NOMO-1 treated with DMSO at 0.1 percent for 48 hours (cell line): Measurements from ENCODE around the gene PADI1.

Source experiments
- DNase-seq: peaks from one replicate; lab custom pipeline; 2025; ENCODE audit not compliant: unreplicated experiment; lab: John Stamatoyannopoulos, UW

The PADI1 gene

DNA sequence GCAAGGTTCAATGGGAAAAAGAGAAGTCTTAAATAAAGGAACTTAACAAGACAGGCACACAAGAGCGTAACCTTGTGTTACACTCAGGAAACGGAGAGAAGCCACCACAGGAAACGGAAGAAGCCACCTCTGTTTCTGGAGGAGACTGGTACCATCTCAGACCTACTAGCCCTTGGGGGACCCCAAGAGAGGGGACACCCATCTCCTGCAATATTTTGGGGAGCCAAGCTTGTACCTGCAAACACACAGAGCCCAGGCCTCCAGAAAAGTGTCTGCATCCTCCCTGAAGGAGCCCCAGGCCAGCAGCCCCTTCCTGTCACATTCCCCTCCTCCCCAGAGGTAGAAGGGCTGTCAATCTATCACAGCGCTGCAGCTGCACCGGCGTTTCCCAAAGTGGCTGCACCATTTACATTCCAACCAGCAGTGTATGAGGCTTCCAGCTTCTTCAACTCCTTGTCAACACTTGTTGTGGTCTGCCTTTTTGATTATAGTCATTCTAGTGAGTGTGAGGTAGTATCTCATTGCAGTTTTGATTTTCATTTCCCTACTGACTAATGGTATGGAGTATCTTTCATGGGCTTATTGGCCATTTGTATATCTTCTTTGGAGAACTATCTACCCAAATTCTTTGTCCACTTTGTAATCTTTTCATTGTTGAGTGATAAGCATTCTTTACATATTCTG, 23.0 kb upstream of the PADI1 start:
- peak; percentile 63 for DNase-seq

DNA sequence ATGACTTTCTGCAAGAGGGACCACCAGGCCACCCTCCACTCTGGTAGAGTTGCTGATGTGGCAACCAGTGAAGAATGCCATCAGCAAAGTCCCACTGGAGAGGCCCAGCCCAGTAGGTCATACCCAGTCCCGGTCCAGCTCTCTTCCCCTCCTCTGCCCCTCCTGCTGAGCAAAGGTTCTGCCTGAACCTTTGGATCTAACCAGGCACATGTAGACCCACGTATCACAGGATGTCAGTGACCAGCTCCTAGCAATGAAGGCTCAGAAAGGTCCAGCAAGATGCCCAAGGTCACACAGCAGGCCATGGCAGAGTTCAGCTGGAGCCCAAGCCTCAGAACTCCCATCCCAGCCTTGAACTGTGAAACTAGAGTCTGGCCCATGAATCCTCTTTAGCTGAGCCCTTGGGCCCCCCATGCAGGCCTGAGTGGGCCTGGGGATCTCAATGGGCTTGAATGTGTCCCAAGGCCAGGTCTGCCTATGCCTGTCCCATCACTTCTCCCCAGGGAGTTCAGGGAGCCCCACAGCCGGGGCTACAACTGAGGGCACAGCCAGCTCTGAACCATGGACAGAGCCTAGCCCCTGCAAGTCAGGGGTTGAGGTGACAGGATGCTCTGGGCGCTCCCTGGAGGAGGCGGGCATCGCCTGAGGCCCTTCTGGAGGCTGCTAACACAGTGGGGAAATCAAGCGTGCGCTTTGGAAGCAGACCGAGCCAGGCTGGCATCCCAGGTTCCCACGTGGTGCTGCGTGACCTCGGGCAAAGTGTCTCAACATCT, 21.4 kb upstream of the PADI1 start:
- no peak for DNase-seq

DNA sequence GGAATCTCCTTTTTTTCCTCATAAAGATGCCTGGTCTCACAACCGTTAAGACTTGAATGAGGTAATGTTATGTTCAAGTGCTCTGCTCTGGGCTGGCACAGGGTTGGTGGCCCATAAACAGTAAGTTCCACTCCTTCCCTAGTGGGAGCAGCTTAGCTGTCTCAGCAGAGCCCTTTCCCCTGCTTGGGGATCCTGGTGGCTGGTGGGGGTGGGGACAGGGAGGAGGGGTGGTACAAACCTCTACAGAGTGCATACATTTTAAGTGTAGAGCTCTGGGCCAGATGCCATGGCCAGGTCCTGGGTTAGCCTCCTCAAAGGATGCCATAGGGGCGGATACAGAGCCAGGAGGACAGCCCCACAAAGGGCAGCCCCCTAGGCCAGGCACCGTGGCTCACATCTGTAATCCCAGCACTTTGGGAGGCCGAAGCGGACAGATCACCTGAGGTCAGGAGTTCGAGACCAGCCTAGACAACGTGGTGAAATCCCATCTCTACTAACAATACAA, 20.7 kb upstream of the PADI1 start:
- no peak for DNase-seq

DNA sequence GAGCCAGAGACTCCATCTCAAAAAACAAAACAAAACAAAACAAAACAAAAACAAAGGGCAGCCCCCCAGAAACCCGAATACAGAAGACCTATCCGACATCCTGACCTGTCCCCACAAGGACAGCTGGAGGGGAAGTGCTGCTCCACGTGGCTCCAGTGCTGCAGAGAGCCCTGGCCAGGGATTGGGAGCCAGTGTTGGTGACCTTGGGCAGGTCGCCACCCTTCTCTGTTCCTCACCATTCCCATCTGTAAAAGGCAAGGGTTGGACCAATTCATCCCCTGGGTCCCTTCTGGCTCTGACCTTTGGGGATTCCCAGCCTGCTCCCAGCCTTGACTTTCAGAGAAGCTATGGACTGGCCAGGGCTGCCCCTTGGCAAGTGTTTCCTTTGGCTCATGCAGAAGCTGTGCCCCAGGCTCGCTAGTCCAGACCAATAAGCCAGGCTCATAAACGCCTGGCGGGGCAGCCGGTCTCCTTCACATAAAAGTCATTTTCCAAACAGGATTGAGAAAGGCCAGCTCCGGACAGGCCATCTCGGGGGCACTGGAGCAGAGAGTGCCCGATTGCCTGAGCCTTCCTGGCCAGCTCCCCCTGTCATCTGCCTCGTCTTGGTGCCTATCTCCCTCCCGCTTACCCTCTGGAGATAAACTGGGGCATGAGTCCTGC, 20.0 kb upstream of the PADI1 start:
- DNase-seq = no peak

DNA sequence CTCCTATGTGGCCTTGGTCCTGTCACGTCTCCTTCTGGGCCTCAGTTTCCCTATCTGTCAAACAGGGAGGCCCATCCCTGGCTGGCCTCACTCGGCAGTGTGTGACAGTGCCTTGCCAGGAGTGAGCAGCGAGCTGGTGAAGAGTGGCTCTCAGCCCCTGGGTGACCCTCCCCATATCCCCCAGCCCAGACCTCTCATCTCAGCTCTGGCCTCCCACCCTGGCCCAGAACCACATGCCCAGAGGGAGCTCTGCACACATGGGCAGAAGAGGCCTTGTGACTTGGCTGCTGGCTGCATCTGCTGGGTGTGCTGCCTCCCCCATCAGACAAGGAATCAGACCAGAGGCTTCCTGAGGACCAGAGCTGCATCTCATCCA, 19.5 kb upstream of the PADI1 start:
- DNase-seq = no peak

DNA sequence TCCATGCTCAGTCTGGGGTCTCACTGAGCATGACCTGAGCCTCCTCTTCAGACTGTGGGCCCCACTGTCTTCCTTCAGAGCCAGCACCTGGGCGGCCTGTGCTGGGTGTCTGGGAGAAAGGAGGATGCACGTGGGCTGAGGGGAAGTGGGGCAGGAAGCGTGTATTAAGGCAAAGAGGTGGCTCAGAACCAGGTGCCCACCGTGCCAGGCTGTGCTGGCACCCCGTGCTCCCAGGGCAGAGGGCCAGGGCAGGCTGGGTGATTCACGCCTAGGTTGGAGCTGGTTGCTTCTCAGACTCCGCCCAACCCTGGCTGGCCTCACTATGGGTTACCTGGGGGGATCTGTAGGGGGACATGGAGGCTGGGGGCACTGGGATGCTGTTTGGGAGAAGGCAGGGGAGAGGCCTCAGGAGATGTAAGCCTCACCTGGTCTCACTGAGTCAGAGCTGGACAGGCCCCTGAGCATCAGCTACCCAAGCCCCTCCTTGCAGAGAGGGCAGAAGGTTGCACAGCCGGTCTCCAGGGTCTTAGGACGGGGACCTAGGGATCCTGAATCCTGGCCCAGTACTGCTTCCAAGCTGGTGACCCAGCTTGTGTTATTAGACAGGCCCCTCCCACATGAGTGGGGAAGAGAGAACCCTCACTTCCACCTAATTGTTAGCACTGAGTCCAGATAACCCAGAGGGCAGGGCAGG, 18.6 kb upstream of the PADI1 start:
- no peak for DNase-seq

DNA sequence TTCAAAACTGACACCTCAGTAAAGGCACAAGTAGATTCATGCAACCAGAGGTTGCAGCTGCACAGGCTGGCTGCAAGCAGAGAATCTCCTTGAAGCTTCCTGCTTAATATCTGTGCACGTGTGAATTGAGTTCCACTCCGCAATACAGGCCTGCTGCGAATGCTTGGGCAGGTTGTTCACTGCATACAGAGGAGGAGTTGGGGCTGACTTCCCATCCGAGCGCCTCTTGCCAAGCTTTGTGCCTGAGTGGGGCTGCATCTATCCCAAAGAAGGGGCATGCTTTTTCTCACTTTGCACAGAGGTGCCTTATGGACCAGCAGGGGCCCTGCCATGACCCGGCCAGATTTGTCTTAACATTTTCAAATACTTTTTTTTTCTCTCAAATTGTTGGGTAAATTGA, 17.9 kb upstream of the PADI1 start:
- DNase-seq = no peak

DNA sequence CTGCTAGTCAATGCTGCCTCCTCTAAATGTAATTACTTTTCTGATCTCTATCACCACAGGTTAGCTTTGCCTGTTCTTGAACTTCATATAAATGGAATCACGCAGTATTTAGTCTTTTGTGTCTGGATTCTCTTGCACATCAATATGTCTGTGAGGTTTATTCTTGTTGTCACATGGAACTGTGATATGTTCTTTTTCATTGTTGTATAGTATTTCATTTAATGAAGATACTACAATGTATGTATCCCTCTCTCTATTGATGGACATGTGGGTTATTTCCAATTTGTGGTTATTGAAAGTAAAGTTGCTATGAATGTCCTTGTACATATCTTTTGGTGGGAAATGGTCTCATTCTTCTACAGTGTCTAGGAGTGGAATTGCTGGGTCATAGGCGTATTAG, 16.7 kb upstream of the PADI1 start:
- DNase-seq = no peak

DNA sequence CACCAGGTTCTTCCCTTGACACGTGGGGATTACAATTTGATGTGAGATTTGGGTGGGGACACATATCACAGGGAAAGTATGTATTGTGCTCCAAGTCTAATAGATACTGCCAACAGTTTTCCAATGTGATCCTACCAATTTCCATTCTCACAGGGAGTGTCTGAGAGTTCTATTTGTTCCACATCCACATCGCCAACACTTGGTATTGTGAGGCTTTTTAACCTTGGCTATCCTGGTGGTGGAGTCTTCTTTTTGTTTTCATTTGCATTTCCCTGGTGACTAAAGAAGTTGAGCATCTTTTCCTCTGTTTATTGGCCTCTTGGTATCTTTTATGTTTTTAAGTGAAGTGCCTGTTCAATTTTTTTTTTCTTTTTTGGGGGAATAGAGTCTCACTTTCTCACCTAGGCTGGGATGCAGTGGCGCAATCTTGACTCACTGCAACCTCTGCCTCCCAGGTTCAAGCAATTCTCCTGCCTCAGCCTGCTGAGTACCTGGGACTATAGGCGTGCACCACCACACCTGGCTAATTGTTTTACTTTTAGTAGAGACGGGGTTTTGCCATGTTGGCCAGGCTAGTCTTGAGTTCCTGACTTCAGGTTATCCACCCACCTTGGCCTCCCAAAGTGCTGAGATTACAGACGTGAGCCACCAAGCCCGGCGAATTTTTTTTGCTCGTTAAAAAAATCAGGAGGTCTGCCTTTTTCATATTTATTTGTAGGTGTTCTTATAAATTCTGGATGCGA, 15.9 kb upstream of the PADI1 start:
- DNase-seq = no peak

DNA sequence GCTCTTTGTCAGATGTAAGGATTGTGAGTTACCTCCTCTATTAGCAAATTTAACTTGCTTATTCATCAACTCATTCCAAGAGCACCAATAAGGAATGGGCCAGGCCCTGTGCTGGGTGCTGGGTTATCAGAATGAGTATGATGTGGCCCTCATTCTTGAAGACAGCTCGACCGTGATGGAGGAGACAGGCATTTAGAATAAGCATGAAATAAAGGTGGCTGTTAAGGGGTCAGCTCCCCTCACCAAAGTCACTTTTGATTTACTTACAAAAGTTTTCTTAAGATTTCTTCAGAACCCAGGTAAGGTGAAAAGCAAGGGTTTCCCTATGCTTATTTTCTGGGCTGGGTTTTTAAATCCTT, 15.3 kb upstream of the PADI1 start:
- no peak for DNase-seq

DNA sequence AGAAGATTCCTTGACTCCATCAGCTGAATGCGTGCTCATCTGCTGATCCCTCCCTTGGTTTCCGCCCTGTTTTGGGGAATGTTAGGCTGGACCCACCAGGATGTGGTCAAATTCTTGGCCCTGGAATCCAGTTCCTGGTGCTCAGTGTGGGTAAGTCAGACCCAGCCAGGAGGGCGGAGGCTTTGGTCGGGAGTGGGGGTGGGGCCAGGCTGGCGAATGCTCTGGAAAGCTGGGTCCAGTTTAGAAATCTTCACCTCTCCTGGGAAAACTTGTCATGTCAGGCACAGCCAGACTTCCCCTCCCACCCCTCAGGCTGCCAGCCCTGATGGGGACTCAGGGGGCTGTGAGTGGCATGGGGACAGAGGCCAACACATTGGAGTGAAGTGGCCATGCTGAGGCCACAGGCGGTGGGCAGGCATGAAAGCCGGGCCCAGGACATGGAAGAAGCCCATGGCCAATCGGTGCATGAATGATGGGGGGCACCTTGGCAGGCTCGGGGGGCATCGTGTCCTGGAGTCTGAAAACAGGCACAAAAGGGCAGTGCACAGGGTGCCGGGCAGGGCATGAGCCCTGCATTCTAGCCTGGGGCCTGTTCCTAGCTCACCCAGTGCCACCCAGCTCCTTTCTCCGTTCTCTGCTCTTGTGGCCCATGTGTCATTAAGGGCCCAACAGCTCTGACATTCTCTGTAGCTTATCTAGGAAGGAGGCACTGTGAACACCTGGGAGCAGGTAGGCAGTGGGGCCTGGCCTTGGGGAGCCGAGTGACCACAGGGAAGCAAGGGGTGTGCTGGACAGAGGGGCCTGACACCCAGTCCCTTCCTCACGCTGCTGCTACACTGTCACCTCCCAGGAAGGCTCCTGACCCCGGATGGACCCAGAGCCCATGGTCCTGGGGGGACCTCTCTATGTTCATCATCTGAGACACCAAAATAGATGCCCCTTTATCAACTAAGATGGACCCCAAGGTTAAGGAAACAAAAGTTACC, 14.6 kb upstream of the PADI1 start:
- DNase-seq = no peak

DNA sequence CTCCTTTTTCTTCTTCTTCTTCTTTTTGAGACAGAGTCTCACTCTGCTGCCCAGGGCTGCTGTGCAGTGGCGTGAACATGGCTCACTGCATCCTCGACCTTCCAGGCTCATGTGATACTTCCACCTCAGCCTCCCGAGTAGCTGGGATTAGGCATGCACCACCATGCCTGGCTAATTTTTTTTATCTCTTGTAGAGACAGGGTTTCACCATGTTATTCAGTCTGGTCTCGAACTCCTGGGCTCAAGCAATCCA, 13.0 kb upstream of the PADI1 start:
- no peak for DNase-seq

DNA sequence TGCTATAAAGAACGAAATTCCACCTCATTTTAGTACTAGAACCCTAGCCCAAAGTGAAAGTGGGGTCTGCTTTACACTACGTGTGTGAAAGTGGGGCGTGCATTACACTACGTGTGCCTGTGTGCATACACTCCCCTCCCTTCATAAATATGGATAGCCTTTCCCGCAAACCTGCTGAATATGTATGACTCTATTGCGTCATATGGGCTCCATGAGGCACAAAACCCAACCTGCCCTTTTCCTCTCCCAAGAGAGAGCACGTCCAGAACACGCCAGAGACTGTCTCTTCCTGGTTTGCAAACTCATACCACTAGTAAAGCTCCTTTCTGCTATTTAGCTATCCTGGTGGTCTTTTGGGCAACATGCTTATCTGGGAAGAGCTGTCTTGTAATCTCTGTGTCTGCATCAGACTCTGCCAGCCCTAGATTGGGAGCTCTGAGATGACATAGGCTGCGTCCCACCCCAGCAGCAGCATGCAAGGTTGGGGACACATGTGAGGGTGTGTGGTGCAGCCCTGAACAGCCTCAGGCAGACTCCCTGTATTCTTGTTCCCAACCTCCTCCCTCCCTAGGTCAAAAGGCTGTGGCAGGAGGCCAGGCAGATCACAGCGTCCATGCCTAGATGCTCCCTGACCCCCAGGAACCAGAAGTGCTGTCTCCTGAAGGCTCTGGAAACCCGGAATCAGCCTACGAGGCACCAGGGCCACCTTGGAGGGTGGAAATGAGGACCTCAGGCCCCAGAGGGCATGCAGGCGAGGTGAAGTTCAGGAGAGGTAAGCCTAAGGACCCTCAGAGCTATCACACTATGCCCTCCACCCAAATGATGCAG, 12.3 kb upstream of the PADI1 start:
- peak; percentile 27 for DNase-seq

DNA sequence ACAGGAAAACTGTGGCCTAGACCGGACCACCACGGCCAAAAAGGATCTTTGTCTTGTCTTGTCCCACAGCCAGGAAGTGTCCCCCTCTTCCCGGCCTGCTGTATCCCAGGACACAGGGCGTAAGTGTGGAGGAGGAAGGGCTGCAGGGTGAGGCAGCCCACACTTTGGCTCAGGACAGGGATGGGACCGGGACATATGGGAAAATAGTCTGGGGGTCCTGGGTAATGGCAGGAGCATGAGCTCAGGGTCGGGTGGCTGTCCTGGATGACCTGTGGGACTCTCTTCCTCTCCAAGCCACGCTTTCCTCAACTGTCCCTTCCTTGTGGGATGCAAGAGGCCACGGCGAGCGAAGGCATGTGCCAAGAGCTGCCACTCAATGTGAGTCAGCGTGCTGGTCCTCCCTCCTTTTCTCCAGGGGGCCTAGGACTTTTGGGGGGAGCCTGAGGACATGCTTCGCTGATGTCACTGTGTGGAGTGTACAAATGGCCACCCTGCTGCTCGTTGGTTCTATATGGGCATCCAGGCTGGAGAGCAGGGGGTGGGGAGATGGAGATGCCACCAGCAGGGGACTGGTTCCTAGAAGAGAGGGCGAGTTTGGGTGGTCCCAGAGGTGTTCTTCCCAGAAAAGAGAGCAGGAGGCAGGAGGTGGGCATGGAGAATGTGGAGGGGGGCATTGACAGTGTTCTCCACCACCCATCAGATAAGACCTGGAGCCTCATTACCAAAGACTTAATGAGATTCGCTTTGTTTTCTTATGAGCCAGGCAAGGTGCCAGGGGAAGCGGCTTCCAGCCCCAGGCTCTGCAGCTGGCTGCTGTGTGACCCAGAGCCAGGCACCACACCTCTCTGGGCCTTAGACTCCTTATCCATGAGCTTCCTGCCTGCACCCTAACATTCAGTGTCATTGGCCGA, 11.5 kb upstream of the PADI1 start:
- no peak for DNase-seq

DNA sequence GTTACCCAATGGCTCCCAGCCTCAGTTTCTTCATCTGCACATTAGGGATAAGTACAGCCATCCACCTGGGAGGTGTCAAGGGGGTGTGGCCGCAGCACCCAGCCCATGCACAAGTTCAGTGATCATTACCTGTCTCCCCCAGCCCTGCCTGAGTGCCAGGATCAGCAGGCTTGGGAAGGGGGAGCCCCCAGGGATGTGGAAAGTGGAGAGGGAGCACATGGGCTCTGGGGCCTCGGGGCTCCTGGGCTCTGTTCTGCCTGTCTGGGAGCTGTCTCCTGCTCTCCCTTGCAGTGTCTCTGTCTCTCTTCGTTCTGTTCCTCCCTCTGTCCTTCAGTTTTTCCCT, 10.8 kb upstream of the PADI1 start:
- no peak for DNase-seq

DNA sequence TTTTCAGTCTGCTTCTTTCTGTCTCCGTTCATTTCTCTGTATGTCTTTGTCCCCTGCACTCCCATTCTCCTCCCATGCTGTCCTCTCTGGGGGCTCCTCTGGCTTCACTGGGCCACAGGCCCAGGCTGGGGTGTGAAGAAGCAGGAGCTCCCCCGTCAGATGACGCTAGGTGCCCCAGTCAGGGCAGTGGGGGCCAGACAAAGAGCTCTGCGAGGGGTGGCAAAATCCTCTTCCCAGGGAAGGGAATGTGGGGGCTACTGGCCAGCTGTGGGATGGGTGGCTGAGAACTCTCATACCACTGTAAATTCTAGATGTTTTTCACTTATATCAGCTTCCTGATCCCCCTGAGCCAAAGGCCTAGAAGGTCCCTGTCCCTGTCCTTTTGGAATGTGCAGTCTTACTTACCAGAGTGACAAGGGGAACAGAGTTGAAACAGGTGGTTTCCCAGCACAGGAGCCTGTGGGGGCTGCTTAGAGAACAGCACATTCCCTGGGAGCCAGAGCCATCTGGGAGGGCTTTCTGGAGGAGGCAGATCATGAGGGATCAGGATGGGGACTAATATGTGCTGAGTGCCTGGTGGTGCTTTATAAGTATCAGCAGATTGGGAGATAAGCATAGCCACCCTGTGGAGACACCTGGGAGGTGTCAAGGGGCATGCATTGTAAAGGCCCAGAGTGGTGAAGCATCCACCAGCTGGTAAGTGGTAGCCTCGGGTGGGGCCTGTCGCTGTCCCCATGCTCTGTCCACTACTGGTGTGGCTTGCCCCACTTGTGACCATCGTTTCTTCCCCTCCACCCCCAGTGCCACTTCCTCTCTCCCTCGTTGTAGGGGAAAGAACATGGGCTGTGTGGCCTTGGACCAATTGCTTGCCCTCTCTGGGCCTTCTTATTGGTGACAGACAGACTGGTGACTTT, 10.1 kb upstream of the PADI1 start:
- no peak for DNase-seq

DNA sequence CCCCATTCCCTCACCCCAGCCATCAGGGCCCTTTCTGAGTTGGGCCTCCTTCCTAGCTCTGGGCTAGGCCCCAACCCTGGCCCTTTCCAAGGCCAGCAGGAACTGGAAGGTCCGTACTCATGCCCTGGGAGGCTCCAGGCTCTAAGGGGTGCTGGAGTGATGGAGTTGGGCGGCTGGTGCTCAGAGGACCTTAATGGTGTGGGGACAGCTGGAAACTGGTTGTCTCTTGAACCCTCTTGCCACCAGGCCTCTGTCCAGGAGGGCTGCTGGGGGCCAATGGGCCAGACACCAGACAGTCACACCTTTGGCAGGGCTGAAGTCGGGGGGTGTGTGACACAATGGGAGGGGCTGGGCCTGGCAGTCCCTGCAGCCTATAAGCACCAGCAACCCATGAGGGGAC, 9.2 kb upstream of the PADI1 start:
- DNase-seq = no peak
